NCI-H187 treated with DMSO at 0.1 percent for 48 hours (cell line): ENCODE measurements around the gene ZDHHC14.
"Not testable (repeated sequence)": the region's sequence is repeated elsewhere in the genome, so short reads cannot be mapped to it uniquely, and the experiment has no call there.

Experiments
- DNase-seq: peaks from one replicate; lab custom pipeline; 2025; lab: John Stamatoyannopoulos, UW

The ZDHHC14 gene

DNA sequence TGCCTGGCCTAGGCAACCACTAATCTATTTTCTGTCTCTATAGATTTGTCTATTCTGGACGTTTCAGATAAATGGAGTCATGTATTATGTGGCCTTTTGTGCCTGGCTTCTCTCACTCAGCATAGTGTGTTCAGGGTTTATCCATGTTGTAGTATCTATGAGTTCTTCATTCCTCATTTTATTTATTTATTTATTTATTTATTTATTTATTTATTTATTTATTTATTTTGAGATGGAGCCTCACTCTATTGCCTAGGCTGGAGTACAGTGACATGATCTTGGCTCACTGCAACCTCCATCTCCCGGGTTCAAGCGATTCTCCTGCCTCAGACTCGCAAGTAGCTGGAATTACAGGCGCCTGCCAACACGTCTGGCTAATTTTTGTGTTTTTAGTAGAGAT lies 86.3 kb downstream of the ZDHHC14 start:
- DNase-seq: not testable (repeated sequence)

DNA sequence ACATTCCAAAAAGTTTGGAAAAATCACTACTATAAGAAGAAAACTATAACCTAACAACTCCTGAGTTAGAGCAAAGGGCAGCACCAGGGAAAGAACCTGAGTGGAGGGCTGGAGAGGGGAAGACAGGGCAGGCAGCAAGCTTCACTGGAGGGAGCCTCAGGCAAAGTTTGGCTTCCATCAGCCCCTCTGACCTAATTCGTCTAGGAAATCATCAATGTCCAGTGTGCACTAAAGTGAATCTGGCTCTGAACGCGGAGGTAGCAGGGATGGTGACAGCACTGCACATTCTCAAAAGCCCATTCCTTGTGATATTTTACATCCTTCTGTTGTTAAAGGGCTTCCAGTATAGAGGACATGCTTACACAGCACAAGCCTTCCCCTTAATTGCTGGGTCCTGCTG lies 87.1 kb downstream of the ZDHHC14 start:
- no peak for DNase-seq

DNA sequence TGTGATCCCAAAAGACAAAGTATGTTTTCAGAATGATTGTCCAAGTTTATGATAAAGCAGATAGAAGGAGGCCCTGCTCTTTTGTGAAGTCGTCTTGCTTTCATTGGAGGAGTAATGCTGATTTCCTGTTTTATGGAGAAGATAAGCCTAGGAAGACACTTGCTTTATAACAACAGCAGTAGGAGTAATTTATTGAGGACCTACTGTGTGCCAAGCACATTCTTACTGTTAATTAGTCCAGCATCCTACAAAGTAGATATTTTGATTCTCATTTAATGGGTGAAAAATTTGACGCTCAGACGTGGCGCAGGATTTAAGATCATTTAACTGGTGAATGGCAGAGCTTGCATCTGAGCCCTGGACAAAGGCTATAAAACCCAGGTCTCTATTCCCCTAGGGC lies 87.6 kb downstream of the ZDHHC14 start:
- DNase-seq: no peak

DNA sequence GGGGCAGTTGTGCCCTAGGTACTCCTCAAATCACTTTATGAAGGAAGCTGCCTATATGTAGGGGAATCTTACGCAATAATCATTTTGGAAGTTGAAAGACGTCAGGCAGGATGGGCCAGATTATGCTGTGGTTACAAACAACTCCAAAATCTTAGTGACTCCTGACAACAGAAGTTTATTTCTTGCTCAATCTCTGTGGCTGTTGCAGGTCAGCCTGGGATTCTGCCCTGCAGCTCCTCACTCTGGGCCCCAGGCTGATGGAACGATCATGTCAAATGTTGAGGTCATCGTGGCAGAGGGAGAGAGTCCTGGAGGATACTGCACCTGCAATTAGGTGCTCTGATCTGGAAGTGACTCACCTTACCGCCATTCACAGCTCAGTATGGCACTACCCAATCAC lies 88.4 kb downstream of the ZDHHC14 start:
- no peak for DNase-seq

DNA sequence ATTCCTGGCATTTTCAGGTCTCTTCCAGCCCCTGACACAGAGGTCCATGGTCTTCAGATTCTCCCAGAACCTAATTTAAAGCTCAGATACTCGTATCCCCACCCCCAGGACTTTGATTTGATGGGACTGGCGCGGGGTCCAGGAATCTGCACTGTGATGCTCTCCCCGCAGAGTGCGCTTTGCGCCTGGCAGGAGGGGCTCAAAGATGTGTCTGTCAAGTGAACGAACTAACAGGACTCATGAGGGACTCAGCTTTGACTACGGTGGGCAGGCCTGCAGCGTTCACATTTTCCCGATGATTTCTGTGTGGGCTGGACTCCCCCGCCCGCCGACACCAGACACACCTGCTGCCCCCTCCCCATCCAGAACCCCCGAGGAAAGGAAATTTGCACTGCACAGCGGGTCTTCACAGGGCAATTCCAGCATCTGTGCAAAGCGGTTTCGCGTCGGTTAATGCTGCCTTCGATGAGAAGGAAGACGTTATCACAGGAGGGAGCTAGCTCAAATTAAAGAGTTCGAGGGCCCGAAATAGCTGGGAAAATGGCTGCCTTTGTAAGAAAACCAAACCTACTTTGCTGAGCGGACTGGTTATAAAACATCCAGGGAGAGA lies 90.2 kb downstream of the ZDHHC14 start:
- no peak for DNase-seq

DNA sequence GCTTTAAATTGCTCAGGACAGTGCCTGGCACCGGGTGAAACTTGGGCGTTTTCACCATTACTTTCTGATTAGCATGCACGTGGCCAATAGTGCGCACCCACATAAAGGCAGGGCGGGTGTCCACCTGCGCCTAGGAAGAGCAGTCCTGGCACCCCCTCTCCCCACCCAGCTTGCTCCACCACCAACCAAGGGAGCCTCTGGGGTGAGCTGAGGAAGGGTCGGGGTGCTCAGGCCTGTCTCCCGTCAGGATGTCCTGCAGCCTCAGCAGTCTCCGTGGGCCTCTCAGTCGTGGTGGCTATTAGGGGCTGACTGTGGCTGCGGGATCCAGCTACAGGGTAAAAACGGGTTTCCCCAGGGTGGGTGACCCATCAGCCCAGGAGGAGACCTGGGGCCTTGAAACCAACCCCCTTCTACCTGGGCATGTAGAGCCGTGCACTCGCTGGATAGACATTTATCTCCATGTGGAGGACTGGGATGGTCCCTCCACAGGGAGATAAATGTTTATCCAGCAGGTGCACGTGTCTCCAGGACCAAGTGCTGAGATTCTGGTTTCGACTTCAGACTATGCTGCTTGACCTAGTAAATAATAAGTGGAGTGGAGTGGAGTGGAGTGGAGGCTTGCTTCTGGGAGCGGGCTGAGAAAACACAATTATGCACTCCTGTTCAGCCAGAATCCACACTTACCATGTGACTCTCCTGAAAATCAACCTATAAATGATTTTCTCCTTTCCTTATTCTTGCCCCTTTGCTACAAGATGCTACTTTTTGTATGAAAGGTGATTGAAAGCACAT lies 91.1 kb downstream of the ZDHHC14 start:
- DNase-seq: peak; percentile 88

DNA sequence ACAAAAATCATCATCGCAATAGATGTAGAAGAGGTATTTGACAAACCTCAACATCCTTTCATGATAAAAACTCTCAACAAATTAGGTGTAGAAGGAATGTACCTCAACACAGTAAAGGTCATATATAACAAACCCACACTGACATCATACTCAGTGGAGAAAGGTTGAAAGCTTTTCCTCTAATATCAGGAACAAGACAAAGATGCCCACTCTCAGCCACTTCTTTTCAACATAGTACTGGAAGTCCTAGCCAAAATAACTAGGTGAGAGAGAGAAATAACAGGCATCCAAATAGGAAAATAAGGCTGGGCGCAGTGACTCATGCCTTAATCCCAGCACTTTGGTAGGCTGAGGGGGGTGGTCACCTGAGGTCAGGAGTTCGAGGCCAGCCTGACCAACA lies 95.8 kb downstream of the ZDHHC14 start:
- no peak for DNase-seq

DNA sequence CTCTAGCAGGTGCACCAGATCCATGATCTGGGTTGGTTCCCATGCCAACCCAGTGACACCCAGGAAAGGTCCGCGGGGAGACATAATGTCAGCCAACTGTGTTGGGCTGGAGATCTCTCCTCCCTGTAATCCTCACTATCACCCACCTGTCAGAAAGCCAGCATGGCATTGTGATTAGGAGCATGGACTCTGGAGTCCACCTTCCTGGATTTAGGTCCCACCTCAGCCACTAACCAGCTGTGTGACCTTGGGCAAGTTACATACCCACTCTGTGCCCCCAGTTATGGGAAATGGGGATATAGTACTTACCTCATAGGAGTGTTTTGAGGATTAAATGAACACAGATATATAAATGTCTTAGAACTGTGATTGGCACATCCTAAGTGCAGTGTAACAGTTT lies 97.9 kb downstream of the ZDHHC14 start:
- DNase-seq: no peak

DNA sequence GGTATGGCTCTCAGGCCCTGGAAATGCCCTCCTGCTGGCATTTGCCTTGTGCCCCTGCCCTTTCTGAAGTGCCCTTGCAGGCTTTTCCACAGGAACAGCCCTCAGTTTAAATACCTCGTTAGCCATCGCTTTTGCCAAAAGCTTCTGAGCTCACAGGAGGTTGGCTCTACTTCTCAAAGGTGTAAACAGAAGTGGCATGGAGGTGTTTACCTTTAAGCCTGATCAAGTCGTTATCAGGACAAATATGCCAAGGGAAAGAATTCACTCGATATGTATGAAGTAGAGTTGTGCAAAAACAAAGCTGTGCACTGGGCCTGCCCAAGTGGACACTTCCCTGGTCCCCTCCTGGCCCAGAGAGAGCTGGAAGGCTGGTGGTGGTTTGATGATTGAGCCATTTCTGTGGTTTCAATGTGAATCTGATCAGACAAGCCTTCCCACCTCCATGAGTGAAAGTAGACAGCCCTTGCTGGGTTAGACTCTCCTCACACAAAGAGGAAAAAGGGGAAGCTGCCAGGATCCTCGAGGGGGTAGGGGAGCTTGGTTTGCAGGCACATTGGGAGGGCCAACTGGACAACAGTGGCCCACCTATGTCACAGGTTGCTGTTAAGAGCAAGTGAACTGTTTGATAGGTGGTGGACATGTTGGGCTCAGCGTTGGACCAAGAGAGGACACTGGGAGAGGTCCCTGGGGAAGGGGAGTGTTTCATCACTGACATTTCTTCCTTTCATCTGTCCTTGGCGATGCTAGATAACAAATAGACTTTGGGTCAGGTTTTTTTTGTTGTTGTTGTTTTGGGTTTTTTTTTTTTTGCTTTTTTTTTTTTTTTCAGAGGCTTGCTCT lies 98.7 kb downstream of the ZDHHC14 start:
- DNase-seq: no peak

DNA sequence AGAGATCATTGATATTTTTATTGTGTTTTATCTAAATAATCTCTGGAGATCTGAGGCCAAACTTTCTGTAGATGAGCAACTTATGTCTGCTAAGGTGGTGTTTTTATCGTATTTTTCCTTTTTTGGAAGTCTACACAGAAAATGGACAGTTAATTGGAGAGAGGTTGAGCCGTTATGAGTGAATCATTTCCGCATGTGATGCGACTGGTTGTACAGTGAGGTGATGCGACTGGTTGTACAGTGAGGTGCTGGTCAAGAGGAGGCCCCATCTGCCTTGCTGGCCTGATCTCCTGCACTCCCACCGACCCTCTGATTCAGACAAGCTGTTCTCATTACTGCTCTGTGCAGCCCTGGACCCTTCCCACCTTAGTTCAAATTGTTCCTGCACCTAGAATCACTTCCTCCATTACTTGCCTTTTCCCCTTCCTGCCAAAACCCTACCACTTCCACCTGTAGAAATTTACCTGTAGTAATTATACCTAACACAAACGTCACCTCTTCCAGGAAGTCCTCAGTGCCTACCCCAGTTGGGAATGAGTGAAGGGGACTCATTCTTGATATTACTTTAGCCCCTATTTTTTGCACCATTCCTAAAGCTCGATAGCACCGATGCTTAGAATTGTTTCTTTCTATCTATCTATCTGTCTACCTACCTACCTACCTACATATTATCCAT lies 100.3 kb downstream of the ZDHHC14 start:
- no peak for DNase-seq

DNA sequence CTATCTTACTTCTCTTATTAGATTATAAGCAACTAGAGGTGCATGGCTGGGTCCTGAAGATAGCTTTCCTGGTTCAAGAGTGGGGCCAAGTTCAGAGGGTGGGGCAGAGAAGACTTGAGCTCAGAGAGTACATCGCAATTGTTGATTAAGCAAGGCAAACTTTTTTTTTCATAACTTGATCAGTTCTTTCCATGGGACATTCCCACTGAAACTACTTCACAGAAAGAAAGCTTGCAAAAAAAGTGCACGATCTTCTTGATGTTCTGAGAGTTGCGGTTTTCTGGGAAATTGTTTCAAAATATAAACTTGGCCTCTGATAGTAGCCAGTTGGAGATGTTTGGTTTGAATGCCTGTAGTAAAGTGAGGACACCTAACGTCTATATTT lies 100.9 kb downstream of the ZDHHC14 start:
- no peak for DNase-seq

DNA sequence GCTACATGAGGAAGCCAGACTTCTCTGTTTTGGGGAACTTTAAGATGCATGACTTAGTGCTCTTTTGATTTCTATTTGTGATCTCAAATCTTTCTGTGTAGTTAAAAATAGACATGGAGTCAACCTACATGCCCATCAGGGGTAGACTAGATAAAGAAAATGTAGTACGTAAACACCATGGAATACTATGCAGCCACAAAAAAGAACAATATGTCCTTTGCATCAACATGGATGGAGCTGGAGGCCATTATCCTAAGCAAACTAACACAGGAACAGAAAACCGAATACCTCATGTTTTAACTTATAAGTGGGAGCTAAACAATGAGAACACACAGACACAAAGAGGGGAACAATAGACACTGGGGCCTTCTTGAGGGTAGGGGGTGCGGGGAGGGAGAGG lies 102.8 kb downstream of the ZDHHC14 start:
- no peak for DNase-seq

DNA sequence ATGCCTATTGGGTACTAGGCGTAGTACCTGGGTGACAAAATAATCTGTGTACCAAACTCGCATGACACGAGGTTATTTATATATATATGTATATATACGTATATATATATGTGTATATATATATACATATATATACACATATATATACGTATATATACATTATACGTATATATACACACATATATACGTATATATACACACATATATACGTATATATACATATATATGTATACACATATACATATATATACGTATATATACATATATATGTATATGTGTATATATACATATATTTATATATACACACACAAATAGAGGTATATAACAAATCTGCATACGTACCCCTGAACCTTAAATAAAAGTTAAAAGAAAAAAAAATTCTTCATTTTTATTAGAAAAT lies 103.2 kb downstream of the ZDHHC14 start:
- no peak for DNase-seq

DNA sequence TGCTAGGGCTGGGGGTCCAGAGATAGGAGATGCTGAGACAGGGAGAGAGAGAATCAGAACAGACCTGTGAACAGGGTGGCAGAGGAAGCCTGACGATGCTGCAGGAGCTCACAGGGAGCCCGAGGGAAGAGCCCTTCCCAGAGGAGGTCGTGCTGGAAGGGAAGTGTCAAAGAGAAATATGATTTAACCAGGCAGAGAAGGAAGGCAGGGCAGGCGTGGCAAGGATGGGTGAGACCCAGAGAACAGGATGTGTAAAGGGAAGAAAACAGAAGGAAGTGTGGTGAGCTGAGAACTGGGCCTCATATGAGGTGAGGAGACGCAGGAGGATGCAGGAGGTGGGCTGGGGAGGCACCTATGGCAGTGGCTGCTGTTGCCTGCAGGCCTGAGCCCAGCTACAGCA lies 105.6 kb downstream of the ZDHHC14 start:
- no peak for DNase-seq

DNA sequence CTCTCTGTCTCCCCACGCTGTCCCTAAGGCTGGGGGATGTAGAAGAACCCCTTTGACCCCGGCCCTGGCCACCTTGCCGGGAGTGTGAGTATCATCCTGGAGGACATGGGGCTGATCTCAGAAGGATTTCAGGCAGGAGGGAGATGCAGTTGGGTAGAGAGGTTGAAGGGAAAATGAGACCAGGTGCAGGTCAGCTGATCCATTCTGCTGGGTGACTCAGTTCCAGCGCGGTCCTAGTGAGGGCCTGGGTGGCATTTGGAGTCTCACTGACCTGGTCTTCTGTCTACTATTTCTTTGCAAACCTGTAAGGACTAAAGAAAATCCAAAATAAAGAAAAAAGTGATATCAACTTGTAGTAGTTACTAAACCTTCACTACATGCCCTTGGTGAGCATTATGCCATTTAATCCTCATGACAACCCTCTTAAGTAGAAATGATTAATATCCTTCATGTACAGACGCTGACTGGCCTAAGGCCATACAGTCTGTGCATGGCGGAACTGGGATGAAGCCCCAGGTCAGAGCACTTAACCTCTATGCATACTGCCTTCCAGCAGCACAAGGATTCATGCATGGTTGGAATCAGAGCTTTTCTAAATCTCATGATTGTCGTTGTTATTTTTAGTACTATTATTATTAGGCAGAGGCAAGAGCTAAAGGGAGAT lies 106.3 kb downstream of the ZDHHC14 start:
- DNase-seq: no peak

DNA sequence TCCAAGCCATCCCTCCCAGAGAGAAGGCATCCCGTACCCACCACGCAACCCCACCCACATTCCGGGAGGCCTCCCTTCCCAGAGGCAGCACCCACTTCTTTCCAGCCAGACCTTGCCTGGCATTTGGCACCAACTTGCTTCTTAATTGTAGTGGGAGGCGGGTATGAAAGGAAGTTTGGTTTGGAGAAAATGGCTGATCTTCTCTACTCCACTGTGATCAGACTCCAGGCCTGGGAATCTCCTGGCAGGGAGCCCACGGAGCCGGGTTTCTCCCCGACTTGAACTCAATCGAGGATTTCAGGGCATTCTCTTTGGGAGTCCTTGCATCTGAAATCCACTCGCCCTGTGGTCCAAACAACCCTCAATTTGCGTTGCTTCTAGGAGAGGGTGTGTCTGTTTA lies 107.1 kb downstream of the ZDHHC14 start:
- no peak for DNase-seq

DNA sequence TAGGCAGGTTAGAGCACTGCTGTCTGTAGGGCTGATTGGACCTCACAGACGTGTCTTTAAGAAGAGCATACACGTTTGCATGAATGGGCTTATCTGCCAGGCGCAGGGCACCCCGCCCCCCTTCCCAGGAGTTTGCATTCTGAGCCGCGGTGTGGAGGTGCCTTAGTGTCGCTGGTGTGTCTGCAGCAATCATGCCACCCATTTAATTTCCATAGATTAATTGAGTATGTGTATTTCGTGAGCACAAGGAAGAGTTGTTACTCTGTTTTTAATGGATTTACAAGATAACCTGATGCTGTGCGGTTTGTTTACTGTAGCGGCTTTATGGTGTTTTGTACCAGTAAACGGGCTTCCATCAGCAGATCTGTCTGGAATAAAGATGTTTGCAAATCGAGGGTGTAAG lies 107.7 kb downstream of the ZDHHC14 start:
- no peak for DNase-seq

DNA sequence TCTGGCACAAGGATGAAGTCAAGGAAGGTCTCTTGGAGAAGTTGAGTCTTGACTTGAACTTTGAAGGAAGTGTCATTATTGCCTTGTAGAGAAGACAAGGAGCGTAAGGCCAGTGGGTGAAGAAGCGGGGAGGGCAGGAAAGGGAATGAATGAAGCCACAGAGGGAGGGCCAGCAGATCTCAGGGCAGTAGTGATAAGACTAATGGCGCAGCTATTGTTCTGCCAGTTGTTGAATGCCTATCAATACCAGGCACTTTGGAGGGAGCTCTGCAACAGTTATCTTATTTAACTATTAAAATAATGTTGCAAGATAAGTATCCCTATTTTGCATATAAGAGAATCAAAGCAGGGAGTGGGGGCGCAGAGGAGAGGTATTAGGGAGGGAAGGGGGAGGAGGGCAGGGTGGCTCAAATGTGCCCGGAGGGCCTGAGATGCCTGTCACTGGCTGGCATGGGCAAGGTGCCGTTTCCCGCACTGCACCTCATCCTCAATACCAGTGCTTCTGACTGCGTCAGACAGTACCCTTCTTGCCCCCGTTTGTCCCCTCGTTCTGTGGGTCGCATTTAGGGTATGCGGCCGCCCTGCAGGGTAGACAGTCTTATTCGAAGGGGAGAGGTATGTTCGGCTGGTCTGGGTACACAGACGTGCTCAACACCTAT lies 109.8 kb downstream of the ZDHHC14 start:
- DNase-seq: no peak

DNA sequence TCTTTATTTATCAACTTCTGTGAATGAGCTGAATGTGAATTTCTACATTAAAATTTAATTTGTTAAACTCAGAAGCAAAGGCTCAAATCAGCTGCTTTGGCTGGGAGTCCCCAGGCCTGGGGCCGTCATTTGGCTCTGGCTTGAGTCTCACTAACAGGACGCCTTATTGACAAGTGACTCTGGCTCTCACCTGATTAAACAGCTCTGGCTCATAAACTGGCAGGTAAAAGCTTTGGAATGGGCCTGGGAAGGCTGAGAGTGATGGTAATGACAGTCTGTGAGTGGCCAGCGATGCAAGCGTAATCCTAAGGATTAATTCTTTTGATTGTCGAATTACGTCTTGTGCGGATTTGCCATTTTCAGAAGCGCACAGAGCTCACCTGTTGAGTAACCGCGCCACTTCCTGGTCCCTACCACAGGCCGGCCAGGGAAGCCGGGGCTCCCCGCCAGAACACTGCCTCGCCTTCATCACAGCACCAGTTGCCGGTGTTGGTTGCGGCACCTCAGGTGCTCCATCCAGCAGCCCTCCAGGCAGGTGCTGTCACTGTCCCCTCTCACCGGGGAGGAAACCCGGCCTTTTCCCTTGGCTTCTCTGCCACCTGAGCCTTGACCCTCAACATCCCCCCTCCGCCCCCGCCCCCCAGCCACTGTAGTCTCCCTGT lies 110.7 kb downstream of the ZDHHC14 start:
- no peak for DNase-seq

DNA sequence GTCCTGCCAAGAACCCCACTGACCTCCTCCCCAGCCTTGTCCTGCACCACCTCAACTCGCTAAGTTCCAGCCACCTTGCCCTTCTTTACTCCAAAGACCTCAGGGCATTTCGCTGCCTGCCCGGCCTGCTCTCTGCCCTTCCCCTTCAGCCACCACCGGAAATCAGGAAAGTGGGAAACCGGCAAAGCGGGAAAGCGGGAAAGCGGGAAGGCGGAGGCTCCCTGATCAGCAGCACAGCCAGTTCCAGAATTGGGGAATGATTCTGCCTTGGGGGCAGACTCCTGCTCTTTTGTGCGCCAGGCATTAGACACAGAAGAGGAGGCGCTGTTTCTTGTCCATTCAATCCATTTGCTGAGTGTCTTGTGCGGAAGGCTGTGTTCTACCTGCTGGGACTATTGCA lies 111.3 kb downstream of the ZDHHC14 start:
- no peak for DNase-seq

DNA sequence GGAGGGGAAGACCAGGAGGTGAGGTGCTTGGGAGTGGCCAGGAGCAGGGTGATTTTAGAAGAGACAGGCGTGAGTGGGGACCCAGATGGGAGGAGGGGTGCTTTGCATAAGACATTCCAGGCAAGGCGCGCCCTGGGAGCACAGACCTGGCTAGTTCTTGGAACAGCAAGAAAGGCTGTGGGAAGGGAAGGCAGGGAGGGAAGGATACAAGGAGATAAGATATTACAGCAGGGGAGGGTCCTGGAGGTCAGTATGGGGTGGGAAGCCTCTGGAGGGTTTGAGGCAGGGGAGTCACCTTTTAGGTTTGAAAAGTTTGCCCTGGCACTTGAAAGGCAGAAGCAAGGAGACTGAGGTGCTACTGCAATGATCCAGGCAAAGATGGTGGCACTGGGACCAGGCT lies 111.8 kb downstream of the ZDHHC14 start:
- DNase-seq: no peak
